ENCODE results near the gene MAB21L2. TPM values are rescaled to one million over a fixed set of nuclear protein-coding genes. Genes with fewer than 3 reads are reported as not detected.

MAB21L2 gene
- total and polyA plus RNA-seq, 2 of the 8 experiments (the other 6 are each of a cell fraction or from before 2014, with no cell fraction given): 0.03 TPM; not detected in 1

DNA sequence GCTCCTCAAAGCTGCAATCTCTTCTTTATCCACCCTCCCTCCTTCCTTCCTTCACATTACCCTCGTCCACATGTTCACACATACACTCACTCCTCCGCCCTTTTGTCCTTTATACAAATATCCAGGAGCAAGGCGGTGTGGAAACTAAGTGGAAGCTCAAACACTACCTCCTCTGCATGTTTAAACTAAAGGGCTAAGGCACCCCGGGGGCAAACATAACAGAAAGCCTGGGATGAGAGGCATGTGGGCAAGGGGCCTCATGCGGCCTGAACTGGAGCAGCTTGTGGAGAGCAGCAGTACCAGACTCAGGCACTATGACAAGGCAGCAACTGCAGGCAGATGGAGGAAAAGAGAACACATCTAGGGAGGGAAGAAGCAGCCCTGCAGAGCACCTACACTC lies 9.5 kb downstream of the MAB21L2 start (continued):
- TF ChIP-seq SP4 (IDR thresholded peaks at IDR 0.05; ENCODE audit: low read length) (0 out of 2 replicates have a peak, but pooled peaks have one; percentile 35), GABPA (IDR thresholded peaks at IDR 0.05; ENCODE audit: borderline replicate concordance, insufficient read depth, low read length) (no peak), RBBP5 (IDR thresholded peaks at IDR 0.05; ENCODE audit: borderline replicate concordance, low read depth, low read length) (0 out of 2 replicates have a peak, but pooled peaks have one; percentile 48), RXRA (IDR thresholded peaks at IDR 0.05; ENCODE audit: insufficient read depth, low read depth, low read length) (no peak), SIX5 (IDR thresholded peaks at IDR 0.05; ENCODE audit: low read depth, low read length) (no peak), EZH2 (IDR thresholded peaks at IDR 0.05; ENCODE audit: low read depth, low read length, severe bottlenecking) (no peak), ZNF274 (IDR thresholded peaks at IDR 0.05; ENCODE audit: borderline replicate concordance, extremely low read depth, low read length) (no peak), POLR2A (IDR thresholded peaks at IDR 0.05; ENCODE audit: control extremely low read depth in 1 of 2, low read depth in 2 of 2, low read length in 2 of 2) (no peak), TCF12 (IDR thresholded peaks at IDR 0.05; ENCODE audit: low read depth, low read length) (no peak)
